Measurements from ENCODE around the gene TAS2R3. TPM values are rescaled to one million over a fixed set of nuclear protein-coding genes. Genes with fewer than 3 reads are reported as not detected.

The TAS2R3 gene
- total and polyA plus RNA-seq, 2 of the 13 experiments (the other 11 are each of a cell fraction or from before 2014, with no cell fraction given), result 0.74 to 1.1 TPM

DNA sequence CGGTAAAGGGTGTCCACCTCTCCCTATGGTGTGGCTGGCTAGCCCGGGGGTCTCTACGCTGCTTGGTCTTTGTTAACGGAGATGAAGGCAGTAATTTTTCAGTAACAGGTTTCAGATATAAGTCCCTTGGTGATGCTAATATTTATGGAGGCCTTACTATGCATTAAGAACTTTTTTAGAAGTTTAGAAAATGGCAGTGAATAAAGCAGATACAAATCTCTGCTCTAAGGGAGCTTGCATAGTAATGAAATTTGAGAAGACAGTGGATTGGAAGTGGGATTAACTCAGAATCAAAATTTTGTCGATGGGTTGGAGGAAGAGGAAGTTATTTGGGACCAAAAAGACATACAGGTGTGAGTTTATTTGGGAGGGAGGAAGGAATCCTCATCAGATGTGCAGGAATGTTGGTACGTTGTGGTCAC is 25.3 kb upstream of the TAS2R3 start (continued):
- TF ChIP-seq, protein P1, sequence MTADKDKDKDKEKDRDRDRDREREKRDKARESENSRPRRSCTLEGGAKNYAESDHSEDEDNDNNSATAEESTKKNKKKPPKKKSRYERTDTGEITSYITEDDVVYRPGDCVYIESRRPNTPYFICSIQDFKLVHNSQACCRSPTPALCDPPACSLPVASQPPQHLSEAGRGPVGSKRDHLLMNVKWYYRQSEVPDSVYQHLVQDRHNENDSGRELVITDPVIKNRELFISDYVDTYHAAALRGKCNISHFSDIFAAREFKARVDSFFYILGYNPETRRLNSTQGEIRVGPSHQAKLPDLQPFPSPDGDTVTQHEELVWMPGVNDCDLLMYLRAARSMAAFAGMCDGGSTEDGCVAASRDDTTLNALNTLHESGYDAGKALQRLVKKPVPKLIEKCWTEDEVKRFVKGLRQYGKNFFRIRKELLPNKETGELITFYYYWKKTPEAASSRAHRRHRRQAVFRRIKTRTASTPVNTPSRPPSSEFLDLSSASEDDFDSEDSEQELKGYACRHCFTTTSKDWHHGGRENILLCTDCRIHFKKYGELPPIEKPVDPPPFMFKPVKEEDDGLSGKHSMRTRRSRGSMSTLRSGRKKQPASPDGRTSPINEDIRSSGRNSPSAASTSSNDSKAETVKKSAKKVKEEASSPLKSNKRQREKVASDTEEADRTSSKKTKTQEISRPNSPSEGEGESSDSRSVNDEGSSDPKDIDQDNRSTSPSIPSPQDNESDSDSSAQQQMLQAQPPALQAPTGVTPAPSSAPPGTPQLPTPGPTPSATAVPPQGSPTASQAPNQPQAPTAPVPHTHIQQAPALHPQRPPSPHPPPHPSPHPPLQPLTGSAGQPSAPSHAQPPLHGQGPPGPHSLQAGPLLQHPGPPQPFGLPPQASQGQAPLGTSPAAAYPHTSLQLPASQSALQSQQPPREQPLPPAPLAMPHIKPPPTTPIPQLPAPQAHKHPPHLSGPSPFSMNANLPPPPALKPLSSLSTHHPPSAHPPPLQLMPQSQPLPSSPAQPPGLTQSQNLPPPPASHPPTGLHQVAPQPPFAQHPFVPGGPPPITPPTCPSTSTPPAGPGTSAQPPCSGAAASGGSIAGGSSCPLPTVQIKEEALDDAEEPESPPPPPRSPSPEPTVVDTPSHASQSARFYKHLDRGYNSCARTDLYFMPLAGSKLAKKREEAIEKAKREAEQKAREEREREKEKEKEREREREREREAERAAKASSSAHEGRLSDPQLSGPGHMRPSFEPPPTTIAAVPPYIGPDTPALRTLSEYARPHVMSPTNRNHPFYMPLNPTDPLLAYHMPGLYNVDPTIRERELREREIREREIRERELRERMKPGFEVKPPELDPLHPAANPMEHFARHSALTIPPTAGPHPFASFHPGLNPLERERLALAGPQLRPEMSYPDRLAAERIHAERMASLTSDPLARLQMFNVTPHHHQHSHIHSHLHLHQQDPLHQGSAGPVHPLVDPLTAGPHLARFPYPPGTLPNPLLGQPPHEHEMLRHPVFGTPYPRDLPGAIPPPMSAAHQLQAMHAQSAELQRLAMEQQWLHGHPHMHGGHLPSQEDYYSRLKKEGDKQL (CRISPR knock-in tag; IDR thresholded peaks at IDR 0.05; ENCODE audit: low read depth), result no peak
- TF ChIP-seq PITX1 (CRISPR knock-in tag; IDR thresholded peaks at IDR 0.05), result no peak
- TF ChIP-seq ZNF850 (CRISPR knock-in tag; conservative IDR thresholded peaks at IDR 0.05), result no peak
- TF ChIP-seq FOSL2 (CRISPR knock-in tag; IDR thresholded peaks at IDR 0.05), result no peak
- TF ChIP-seq, protein P2, sequence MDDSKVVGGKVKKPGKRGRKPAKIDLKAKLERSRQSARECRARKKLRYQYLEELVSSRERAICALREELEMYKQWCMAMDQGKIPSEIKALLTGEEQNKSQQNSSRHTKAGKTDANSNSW (CRISPR knock-in tag; IDR thresholded peaks at IDR 0.05; ENCODE audit: borderline replicate concordance), result no peak
- TF ChIP-seq, protein P3, sequence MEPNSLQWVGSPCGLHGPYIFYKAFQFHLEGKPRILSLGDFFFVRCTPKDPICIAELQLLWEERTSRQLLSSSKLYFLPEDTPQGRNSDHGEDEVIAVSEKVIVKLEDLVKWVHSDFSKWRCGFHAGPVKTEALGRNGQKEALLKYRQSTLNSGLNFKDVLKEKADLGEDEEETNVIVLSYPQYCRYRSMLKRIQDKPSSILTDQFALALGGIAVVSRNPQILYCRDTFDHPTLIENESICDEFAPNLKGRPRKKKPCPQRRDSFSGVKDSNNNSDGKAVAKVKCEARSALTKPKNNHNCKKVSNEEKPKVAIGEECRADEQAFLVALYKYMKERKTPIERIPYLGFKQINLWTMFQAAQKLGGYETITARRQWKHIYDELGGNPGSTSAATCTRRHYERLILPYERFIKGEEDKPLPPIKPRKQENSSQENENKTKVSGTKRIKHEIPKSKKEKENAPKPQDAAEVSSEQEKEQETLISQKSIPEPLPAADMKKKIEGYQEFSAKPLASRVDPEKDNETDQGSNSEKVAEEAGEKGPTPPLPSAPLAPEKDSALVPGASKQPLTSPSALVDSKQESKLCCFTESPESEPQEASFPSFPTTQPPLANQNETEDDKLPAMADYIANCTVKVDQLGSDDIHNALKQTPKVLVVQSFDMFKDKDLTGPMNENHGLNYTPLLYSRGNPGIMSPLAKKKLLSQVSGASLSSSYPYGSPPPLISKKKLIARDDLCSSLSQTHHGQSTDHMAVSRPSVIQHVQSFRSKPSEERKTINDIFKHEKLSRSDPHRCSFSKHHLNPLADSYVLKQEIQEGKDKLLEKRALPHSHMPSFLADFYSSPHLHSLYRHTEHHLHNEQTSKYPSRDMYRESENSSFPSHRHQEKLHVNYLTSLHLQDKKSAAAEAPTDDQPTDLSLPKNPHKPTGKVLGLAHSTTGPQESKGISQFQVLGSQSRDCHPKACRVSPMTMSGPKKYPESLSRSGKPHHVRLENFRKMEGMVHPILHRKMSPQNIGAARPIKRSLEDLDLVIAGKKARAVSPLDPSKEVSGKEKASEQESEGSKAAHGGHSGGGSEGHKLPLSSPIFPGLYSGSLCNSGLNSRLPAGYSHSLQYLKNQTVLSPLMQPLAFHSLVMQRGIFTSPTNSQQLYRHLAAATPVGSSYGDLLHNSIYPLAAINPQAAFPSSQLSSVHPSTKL (CRISPR knock-in tag; IDR thresholded peaks at IDR 0.05), result no peak
- TF ChIP-seq, protein P4, sequence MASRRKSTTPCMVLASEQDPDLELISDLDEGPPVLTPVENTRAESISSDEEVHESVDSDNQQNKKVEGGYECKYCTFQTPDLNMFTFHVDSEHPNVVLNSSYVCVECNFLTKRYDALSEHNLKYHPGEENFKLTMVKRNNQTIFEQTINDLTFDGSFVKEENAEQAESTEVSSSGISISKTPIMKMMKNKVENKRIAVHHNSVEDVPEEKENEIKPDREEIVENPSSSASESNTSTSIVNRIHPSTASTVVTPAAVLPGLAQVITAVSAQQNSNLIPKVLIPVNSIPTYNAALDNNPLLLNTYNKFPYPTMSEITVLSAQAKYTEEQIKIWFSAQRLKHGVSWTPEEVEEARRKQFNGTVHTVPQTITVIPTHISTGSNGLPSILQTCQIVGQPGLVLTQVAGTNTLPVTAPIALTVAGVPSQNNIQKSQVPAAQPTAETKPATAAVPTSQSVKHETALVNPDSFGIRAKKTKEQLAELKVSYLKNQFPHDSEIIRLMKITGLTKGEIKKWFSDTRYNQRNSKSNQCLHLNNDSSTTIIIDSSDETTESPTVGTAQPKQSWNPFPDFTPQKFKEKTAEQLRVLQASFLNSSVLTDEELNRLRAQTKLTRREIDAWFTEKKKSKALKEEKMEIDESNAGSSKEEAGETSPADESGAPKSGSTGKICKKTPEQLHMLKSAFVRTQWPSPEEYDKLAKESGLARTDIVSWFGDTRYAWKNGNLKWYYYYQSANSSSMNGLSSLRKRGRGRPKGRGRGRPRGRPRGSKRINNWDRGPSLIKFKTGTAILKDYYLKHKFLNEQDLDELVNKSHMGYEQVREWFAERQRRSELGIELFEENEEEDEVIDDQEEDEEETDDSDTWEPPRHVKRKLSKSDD (CRISPR knock-in tag; IDR thresholded peaks at IDR 0.05; ENCODE audit: low read depth), result no peak
- TF ChIP-seq, protein P5, sequence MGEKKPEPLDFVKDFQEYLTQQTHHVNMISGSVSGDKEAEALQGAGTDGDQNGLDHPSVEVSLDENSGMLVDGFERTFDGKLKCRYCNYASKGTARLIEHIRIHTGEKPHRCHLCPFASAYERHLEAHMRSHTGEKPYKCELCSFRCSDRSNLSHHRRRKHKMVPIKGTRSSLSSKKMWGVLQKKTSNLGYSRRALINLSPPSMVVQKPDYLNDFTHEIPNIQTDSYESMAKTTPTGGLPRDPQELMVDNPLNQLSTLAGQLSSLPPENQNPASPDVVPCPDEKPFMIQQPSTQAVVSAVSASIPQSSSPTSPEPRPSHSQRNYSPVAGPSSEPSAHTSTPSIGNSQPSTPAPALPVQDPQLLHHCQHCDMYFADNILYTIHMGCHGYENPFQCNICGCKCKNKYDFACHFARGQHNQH (CRISPR knock-in tag; IDR thresholded peaks at IDR 0.05), result no peak
- TF ChIP-seq, protein P6, sequence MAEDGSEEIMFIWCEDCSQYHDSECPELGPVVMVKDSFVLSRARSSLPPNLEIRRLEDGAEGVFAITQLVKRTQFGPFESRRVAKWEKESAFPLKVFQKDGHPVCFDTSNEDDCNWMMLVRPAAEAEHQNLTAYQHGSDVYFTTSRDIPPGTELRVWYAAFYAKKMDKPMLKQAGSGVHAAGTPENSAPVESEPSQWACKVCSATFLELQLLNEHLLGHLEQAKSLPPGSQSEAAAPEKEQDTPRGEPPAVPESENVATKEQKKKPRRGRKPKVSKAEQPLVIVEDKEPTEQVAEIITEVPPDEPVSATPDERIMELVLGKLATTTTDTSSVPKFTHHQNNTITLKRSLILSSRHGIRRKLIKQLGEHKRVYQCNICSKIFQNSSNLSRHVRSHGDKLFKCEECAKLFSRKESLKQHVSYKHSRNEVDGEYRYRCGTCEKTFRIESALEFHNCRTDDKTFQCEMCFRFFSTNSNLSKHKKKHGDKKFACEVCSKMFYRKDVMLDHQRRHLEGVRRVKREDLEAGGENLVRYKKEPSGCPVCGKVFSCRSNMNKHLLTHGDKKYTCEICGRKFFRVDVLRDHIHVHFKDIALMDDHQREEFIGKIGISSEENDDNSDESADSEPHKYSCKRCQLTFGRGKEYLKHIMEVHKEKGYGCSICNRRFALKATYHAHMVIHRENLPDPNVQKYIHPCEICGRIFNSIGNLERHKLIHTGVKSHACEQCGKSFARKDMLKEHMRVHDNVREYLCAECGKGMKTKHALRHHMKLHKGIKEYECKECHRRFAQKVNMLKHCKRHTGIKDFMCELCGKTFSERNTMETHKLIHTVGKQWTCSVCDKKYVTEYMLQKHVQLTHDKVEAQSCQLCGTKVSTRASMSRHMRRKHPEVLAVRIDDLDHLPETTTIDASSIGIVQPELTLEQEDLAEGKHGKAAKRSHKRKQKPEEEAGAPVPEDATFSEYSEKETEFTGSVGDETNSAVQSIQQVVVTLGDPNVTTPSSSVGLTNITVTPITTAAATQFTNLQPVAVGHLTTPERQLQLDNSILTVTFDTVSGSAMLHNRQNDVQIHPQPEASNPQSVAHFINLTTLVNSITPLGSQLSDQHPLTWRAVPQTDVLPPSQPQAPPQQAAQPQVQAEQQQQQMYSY (CRISPR knock-in tag; IDR thresholded peaks at IDR 0.05), result no peak
